ENCODE results near the gene SYCE1L. TPM values are rescaled to one million over a fixed set of nuclear protein-coding genes. Genes with fewer than 3 reads are reported as not detected.
"Not testable (repeated sequence)": the region's sequence is repeated elsewhere in the genome, so short reads cannot be mapped to it uniquely, and the experiment has no call there.

Gene SYCE1L
- total and polyA plus RNA-seq, 2 donors (not counting 1 experiment from before 2014, with no cell fraction given) = 0.46 to 12.0 TPM

DNA sequence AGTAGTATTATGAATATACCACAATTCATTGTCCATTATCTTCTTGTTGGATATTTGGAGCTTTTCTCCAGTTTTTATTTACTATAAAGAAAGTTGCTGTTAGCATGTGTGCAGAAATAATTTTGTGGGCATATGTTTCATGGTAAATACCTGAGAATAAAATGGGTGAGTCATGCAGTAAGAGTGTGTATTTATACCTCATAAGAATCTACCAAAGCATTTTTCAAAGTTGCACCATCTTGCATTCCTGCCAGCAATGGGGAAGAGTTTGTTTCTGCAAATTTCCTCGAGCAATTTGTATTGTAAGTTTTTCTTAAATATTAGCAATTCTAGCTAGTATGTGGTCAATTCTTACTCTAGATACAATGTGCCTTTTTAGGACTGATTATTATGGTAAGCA is 16.1 kb upstream of the SYCE1L start:
- Histone ChIP-seq H3K4me3 (ENCODE audit: control extremely low read depth in 1 of 5, extremely low read depth in 1 of 5, insufficient read depth in 1 of 5, low read depth in 2 of 5, low read length in 4 of 5) (no peak overlapping the region), H3K36me3 (replicated peaks in 1 of 2; ENCODE audit: control extremely low read depth in 1 of 2, control insufficient read depth in 1 of 2, extremely low read depth in 1 of 2, insufficient read depth in 2 of 2, low read length in 1 of 2) (no peaks in the 10 kb centered on the region), H2AFZ (ENCODE audit: insufficient read depth, low read depth, low read length, poor library complexity, severe bottlenecking) (no peak overlapping the region), H3K27me3 (replicated peaks in 1 of 4; ENCODE audit: control extremely low read depth in 1 of 4, control insufficient read depth in 3 of 4, insufficient read depth in 4 of 4, low read length in 3 of 4) (peaks cover 0 to 5% (median 0%) of the 10 kb centered on the region in 4 experiments), H3K79me2 (ENCODE audit: control insufficient read depth, insufficient read depth, low read length) (no peaks in the 10 kb centered on the region), H3K27ac (ENCODE audit: low read length in 2 of 2) (no peak overlapping the region), H3K4me2 (replicated peaks; ENCODE audit: low read depth, low read length, poor library complexity, severe bottlenecking) (no peak overlapping the region), H3K9ac (ENCODE audit: low read length) (no peak overlapping the region), H3K4me1 (ENCODE audit: control insufficient read depth in 2 of 2, insufficient read depth in 2 of 2, low read length in 2 of 2) (no peaks in the 10 kb centered on the region), H3K9me3 (ENCODE audit: control extremely low read depth in 1 of 3, control insufficient read depth in 2 of 3, insufficient read depth in 1 of 3, low read length in 2 of 3) (no peaks in the 10 kb centered on the region), H4K20me1 (ENCODE audit: control insufficient read depth, insufficient read depth, low read length, poor library complexity, severe bottlenecking) (no peaks in the 10 kb centered on the region)
- ATAC-seq (ENCODE audit: low read depth) (no peak), DNase-seq (no peak)
- Mint-ChIP-seq H3K9me3 (ENCODE audit: insufficient read depth) (no peaks in the 10 kb centered on the region), H3K4me3 (no peak overlapping the region), H3K27ac (no peak overlapping the region), H3K4me1 (no peaks in the 10 kb centered on the region), H3K27me3 (peaks cover 24% of the 10 kb centered on the region)
- no CpG with 5 or more reads among the region's 1 CpG for WGBS (ENCODE audit: insufficient coverage)
- TF ChIP-seq, protein P1, sequence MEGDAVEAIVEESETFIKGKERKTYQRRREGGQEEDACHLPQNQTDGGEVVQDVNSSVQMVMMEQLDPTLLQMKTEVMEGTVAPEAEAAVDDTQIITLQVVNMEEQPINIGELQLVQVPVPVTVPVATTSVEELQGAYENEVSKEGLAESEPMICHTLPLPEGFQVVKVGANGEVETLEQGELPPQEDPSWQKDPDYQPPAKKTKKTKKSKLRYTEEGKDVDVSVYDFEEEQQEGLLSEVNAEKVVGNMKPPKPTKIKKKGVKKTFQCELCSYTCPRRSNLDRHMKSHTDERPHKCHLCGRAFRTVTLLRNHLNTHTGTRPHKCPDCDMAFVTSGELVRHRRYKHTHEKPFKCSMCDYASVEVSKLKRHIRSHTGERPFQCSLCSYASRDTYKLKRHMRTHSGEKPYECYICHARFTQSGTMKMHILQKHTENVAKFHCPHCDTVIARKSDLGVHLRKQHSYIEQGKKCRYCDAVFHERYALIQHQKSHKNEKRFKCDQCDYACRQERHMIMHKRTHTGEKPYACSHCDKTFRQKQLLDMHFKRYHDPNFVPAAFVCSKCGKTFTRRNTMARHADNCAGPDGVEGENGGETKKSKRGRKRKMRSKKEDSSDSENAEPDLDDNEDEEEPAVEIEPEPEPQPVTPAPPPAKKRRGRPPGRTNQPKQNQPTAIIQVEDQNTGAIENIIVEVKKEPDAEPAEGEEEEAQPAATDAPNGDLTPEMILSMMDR (IDR thresholded peaks at IDR 0.05) = no peak
- no peak for TF ChIP-seq EZH2 (IDR thresholded peaks at IDR 0.05; ENCODE audit: borderline replicate concordance, insufficient read depth, low read depth, low read length, poor library complexity, severe bottlenecking)
- POLR2A ChIA-PET = no interaction called here
- CTCF ChIA-PET = no interaction called here
- intact Hi-C loops (cut with micrococcal nuclease) = no loop called here

DNA sequence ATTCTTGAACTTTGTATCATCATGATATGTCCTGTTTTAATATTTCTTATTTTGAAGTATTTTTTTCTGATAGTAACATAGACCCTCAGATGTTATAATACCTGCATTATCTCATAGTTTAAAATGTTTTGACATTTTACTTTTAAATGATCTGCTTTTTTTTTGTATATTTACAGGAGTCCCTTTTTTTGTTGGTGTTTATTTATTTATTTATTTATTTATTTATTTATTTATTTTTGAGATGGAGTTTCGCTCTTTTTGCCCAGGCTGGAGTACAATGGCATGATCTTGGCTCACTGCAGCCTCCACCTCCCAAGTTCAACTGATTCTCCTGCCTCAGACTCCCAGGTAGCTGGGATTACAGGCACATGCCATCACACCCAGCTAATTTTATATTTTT is 12.9 kb upstream of the SYCE1L start:
- CTCF ChIA-PET; intact Hi-C loops (cut with micrococcal nuclease); H3K9ac ChIP-seq (ENCODE audit: low read length); H4K20me1 ChIP-seq (ENCODE audit: control insufficient read depth, insufficient read depth, low read length, poor library complexity, severe bottlenecking); H3K36me3 ChIP-seq (replicated peaks in 1 of 2; ENCODE audit: control extremely low read depth in 1 of 2, control insufficient read depth in 1 of 2, extremely low read depth in 1 of 2, insufficient read depth in 2 of 2, low read length in 1 of 2); H2AFZ ChIP-seq (ENCODE audit: insufficient read depth, low read depth, low read length, poor library complexity, severe bottlenecking); H3K79me2 ChIP-seq (ENCODE audit: control insufficient read depth, insufficient read depth, low read length); H3K9me3 Mint-ChIP-seq (ENCODE audit: insufficient read depth); H3K27ac Mint-ChIP-seq; H3K9me3 ChIP-seq (ENCODE audit: control extremely low read depth in 1 of 3, control insufficient read depth in 2 of 3, insufficient read depth in 1 of 3, low read length in 2 of 3); H3K4me3 ChIP-seq (ENCODE audit: control extremely low read depth in 1 of 5, extremely low read depth in 1 of 5, insufficient read depth in 1 of 5, low read depth in 2 of 5, low read length in 4 of 5); H3K4me1 ChIP-seq (ENCODE audit: control insufficient read depth in 2 of 2, insufficient read depth in 2 of 2, low read length in 2 of 2); H3K4me2 ChIP-seq (replicated peaks; ENCODE audit: low read depth, low read length, poor library complexity, severe bottlenecking); ATAC-seq (ENCODE audit: low read depth); POLR2A ChIA-PET; H3K4me3 Mint-ChIP-seq; DNase-seq; H3K27me3 ChIP-seq (replicated peaks in 1 of 4; ENCODE audit: control extremely low read depth in 1 of 4, control insufficient read depth in 3 of 4, insufficient read depth in 4 of 4, low read length in 3 of 4); H3K27ac ChIP-seq (ENCODE audit: low read length in 2 of 2): not testable (repeated sequence)
- peaks cover 14% of the 10 kb centered on the region for H3K4me1 Mint-ChIP-seq
- peaks cover 10% of the 10 kb centered on the region for H3K27me3 Mint-ChIP-seq
- WGBS (ENCODE audit: insufficient coverage) = no CpG with 5 or more reads among the region's 1 CpG
